Rectal smooth muscle tissue (tissue), 1 donor: Measurements from ENCODE around the gene SREBF2.

Experiments
- H3K27ac ChIP-seq: one replicate; pipeline ENCODE4 v1.7.0; 2013; ENCODE audit warnings: low read depth, low read length, inconsistent platforms
- H3K27me3 ChIP-seq: one replicate; pipeline ENCODE4 v1.7.0; 2013; ENCODE audit warnings: low read length; ENCODE audit not compliant: control insufficient read depth, insufficient read depth
- H3K36me3 ChIP-seq: one replicate; pipeline ENCODE4 v1.7.0; 2013; ENCODE audit warnings: low read length; ENCODE audit not compliant: control insufficient read depth, insufficient read depth
- H3K4me1 ChIP-seq: one replicate; pipeline ENCODE4 v1.7.0; 2013; ENCODE audit warnings: low read length; ENCODE audit not compliant: control insufficient read depth, insufficient read depth
- H3K4me3 ChIP-seq: one replicate; pipeline ENCODE4 v1.7.0; 2013; ENCODE audit warnings: low read length
- H3K9ac ChIP-seq: one replicate; pipeline ENCODE4 v1.7.0; 2013; ENCODE audit warnings: low read length

The SREBF2 gene

DNA sequence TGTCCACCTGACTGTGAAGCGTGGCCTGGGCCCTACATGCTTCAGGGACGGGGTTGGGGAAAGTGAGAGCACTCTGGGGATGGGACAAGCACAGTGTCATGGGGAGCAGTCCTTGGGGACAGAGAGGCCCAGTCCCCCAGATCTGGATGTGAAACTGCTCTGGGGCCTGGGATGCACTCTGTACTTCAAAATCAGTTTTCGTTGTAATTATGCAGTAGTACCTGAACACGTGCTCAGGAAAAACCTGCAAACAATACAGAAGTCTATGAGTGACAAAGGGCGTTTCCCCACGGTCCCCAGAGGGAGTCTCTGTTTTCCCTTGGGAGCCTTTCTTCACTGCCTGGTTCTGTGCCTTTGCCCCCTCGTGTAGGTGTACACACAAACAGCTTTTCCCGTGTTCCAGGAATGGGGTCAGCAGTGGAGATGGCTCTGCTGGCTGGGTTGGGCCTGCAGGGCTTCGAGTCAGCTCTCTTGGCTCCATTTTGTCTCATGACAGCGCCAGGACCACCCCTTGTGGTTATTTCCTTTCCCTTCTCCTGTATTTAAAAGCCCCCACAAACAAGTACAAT is 98.9 kb downstream of the SREBF2 start:
- Histone ChIP-seq H3K36me3 (no peaks in the 10 kb centered on the region), H3K9ac (no peak overlapping the region), H3K27me3 (no peaks in the 10 kb centered on the region), H3K4me1 (no peaks in the 10 kb centered on the region), H3K27ac (no peak overlapping the region), H3K4me3 (no peak overlapping the region)

GRCh38 chr22:41932353-41932752 is 99.4 kb downstream of the SREBF2 start:
- Histone ChIP-seq H3K27me3 (no peaks in the 10 kb centered on the region), H3K9ac (no peak overlapping the region), H3K4me3 (no peak overlapping the region), H3K27ac (no peak overlapping the region), H3K4me1 (no peaks in the 10 kb centered on the region), H3K36me3 (no peaks in the 10 kb centered on the region)

DNA sequence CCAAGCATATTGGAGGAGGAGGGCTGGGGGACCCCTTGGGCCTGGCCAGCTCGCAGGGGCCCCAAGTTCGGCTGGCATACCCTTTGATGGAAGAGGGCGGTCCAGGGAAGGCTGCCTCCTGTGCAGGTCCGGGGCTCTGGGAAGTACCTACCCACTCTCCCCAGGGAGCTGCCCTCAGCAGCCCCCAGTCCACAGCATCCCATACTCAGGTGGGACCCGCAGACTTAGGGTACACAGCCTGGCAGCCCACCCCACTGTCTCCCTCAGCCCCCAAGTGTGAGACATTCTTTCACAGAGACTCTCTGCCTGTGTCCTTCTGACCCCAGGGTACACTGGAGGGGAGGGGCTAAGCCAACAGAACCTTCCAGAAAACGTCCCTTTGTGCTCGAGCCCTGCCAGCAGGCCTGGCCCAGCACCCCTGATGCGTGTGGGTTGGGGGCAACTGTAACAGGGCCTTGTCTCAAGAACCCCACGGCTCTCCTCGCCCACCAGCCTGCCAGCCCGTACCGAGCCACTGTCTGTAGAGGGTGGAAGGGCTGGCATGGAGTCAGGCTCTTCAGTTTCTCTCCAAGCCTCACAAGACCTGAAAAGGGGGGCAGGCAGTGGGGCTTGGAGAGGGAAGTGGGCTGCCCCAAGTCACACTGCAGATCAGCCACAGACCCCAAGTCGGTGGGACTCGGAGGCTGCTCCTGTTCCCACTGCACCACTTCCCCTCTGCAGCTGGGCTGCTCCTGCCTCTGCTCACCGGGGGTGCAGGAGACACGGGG is 100.7 kb downstream of the SREBF2 start:
- H3K4me1 ChIP-seq = no peaks in the 10 kb centered on the region
- no peak overlapping the region for H3K27ac ChIP-seq

DNA sequence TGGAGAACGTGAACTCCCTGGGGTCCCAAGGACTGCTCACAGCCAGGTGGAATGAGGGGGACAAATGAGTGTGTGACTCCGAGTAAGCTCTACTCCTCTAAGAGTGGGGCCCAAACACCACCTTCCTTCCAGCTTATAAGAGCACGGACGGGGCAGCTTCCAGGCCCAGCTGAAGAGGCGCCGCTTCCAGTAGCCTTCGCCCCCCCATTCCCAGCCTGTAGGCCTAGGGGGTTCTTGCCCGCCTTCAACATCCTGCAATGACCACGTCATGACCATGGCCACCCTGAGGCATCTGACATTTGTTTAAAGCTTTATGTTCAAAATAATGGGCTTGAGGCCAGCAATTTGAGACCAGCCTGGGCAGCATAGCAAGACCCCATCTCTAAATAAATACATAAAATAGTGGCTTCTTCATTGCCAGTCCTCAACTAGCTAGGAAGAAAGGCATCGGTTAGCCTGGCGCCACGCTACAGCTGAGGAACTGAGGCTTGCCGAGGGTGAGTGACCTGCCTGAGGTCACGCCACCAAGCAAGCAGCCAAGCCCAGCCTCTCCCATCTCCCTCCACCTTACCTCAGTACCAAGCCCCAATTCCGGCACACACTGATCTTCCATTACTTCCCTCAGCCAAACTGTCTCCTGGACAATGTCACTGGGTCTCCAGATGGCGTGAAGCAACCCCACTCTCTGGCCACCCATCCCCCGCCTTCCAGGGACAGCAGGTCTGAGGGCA is 101.5 kb downstream of the SREBF2 start:
- no peak overlapping the region for H3K4me3 ChIP-seq
- no peak overlapping the region for H3K9ac ChIP-seq
- no peaks in the 10 kb centered on the region for H3K27me3 ChIP-seq
- H3K27ac ChIP-seq = no peak overlapping the region
- H3K36me3 ChIP-seq = no peaks in the 10 kb centered on the region
- H3K4me1 ChIP-seq = peaks cover 2% of the 10 kb centered on the region

More for the DNA sequence above, 100.7 kb downstream of the SREBF2 start:
- H3K36me3 ChIP-seq = no peaks in the 10 kb centered on the region
- H3K9ac ChIP-seq = no peak overlapping the region
- no peak overlapping the region for H3K4me3 ChIP-seq
- no peaks in the 10 kb centered on the region for H3K27me3 ChIP-seq

DNA sequence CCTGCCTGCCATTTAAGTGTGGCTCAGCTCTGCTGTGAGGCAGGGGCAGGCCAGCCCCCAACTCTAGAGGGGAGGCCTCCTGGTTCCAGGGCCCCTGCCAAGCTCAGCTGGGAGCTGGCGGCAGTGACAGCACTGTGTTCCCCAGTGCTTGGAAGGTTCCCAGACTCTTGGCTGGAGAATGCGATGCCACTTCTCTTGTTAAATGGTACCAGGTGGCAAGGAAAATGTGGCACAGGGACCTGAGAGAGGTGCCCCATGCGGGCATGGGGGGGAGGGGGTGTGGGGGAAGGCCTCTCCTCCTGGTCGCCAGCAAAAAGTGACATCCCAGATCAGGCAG is 102.1 kb downstream of the SREBF2 start:
- H3K36me3 ChIP-seq = no peaks in the 10 kb centered on the region
- no peak overlapping the region for H3K27ac ChIP-seq
- no peak overlapping the region for H3K4me3 ChIP-seq
- H3K27me3 ChIP-seq = no peaks in the 10 kb centered on the region
- H3K9ac ChIP-seq = no peak overlapping the region
- H3K4me1 ChIP-seq = peaks cover 2% of the 10 kb centered on the region

GRCh38 chr22:41935509-41935908 is 102.6 kb downstream of the SREBF2 start:
- no peak overlapping the region for H3K27ac ChIP-seq
- H3K36me3 ChIP-seq = no peaks in the 10 kb centered on the region
- no peak overlapping the region for H3K4me3 ChIP-seq
- no peak overlapping the region for H3K9ac ChIP-seq
- no peaks in the 10 kb centered on the region for H3K27me3 ChIP-seq
- H3K4me1 ChIP-seq = peaks cover 2% of the 10 kb centered on the region

GRCh38 chr22:41936894-41937169 is 103.9 kb downstream of the SREBF2 start:
- H3K4me1 ChIP-seq = peaks cover 2% of the 10 kb centered on the region
- H3K27me3 ChIP-seq = no peaks in the 10 kb centered on the region
- H3K4me3 ChIP-seq = no peak overlapping the region
- no peak overlapping the region for H3K27ac ChIP-seq
- H3K9ac ChIP-seq = no peak overlapping the region
- H3K36me3 ChIP-seq = no peaks in the 10 kb centered on the region

GRCh38 chr22:41939981-41940831 is 107.3 kb downstream of the SREBF2 start:
- no peaks in the 10 kb centered on the region for H3K27me3 ChIP-seq
- H3K9ac ChIP-seq = peak overlapping the region; percentile 52
- peak overlapping the region; percentile 44 for H3K4me3 ChIP-seq
- peaks cover 2% of the 10 kb centered on the region for H3K4me1 ChIP-seq
- no peak overlapping the region for H3K27ac ChIP-seq
- no peaks in the 10 kb centered on the region for H3K36me3 ChIP-seq

DNA sequence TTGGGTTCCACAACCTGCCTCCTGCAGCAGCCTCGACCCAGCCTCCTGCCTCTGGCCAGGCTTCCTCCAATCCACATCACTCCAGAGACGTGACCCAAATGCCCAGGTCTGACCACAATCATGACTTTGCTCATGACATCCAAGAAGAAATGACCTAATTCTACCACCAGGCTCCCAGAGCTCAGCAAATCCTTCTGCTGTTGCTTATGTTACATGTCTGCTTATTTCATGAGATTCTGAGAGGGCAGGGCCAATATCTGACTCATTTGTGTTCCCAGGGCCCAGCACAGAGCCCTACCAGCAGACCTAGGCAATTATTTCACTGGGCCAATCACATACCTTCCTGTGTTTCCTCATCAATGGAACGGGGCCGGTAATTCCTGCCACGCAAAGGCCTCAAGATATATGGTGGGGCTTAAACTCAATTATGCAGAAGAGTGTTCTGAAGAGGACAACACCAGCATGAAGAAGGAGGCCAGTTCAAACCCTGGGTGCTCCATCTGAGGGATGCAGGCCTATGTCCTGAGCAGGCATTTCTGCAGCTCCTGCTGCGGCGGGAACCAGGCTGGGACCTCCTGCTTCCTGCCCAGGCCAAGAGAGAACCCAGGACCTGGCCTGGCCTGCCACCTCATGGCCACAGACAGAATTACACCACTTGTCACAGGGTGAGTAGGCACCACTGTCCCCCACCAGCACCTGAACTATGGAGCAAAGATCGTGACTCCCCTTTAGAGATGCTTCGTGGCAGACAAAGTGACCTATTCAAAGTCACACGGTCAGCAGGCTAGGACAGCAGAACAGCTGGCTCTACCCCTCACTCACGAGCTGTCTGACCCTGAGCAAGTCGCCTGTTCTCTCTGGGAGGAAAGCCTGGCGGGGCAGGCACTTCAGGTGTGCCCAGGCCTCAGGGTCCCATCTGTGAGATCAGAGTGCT is 108.2 kb downstream of the SREBF2 start:
- no peak overlapping the region for H3K27ac ChIP-seq
- H3K36me3 ChIP-seq = no peaks in the 10 kb centered on the region
- peaks cover 4% of the 10 kb centered on the region for H3K4me1 ChIP-seq
- peak overlapping the region; percentile 6 for H3K9ac ChIP-seq
- no peaks in the 10 kb centered on the region for H3K27me3 ChIP-seq
- H3K4me3 ChIP-seq = no peak overlapping the region

GRCh38 chr22:41943661-41944209 is 110.8 kb downstream of the SREBF2 start:
- H3K9ac ChIP-seq = no peak overlapping the region
- H3K27me3 ChIP-seq = no peaks in the 10 kb centered on the region
- peaks cover 7% of the 10 kb centered on the region for H3K4me1 ChIP-seq
- no peaks in the 10 kb centered on the region for H3K36me3 ChIP-seq
- H3K4me3 ChIP-seq = no peak overlapping the region
- H3K27ac ChIP-seq = no peak overlapping the region

- Histone ChIP-seq H3K4me3 (peak within 1 kb of the TSS; percentile 80), H3K36me3 (no peaks in the 10 kb centered on the region), H3K4me1 (peaks cover 5% of the 10 kb centered on the region), H3K9ac (no peak within 1 kb of the TSS), H3K27me3 (no peaks in the 10 kb centered on the region), H3K27ac (peak within 1 kb of the TSS; percentile 49)
These were observed 113.9 kb downstream of the SREBF2 start, which contains the start of gene CENPM for GRCh38 chr22:41946629-41947423. TSS of gene CENPM (minus strand) at chr22:41947152. CDS start at chr22:41947076, 76 bp downstream.
